Activated T-cell treated with anti-CD3 and anti-CD28 coated beads, Interleukin-2, amount 50 U/mL, for 72 hours (primary cell): ENCODE measurements around the gene RNASE3. TPM values are rescaled to one million over a fixed set of nuclear protein-coding genes. Genes with fewer than 3 reads are reported as not detected.
"Not testable (repeated sequence)": the region's sequence is repeated elsewhere in the genome, so short reads cannot be mapped to it uniquely, and the experiment has no call there.

Experiments
- ATAC-seq, 2 donors: fragments of 150-1000 bp; cut with Tn5 transposase; replicated peaks in 1 of 2; 2 replicates each; pipeline ENCODE4 v1.10.0; 2021; ENCODE audit warnings: moderate library complexity in 2 of 2, mild to moderate bottlenecking in 1 of 2
- DNase-seq, 2 donors: peaks; one replicate each; pipeline ENCODE4 v3.0.0; 2021 to 2022; ENCODE audit warnings: mixed read lengths in 1 of 2
- H3K27ac Mint-ChIP-seq: one replicate; pipeline ENCODE4 v1.8.0; 2022; ENCODE audit warnings: mild to moderate bottlenecking, moderate library complexity, mixed read lengths
- H3K27me3 Mint-ChIP-seq: one replicate; pipeline ENCODE4 v1.8.0; 2022; ENCODE audit warnings: low read depth, mixed read lengths
- H3K36me3 Mint-ChIP-seq, 2 donors: one replicate each; pipeline ENCODE4 v1.8.0; 2022; ENCODE audit warnings: mixed read lengths in 2 of 2, mild to moderate bottlenecking in 1 of 2; ENCODE audit not compliant: insufficient read depth in 2 of 2
- H3K4me1 Mint-ChIP-seq: one replicate; pipeline ENCODE4 v1.8.0; 2022; ENCODE audit warnings: low read depth, mixed read lengths
- H3K4me3 Mint-ChIP-seq, 2 donors: one replicate each; pipeline ENCODE4 v1.8.0; 2022; ENCODE audit warnings: mild to moderate bottlenecking in 2 of 2, mixed read lengths in 2 of 2, moderate library complexity in 2 of 2
- H3K9me3 Mint-ChIP-seq, 2 donors: one replicate each; pipeline ENCODE4 v1.8.0; 2022; ENCODE audit warnings: mixed read lengths in 2 of 2
- total RNA-seq, 2 donors: library from RNA; stranded (reverse); gene quantifications; one replicate each; pipeline ENCODE4 v1.2.3, GENCODE V29; 2022

RNASE3 gene
- not detected for total RNA-seq

DNA sequence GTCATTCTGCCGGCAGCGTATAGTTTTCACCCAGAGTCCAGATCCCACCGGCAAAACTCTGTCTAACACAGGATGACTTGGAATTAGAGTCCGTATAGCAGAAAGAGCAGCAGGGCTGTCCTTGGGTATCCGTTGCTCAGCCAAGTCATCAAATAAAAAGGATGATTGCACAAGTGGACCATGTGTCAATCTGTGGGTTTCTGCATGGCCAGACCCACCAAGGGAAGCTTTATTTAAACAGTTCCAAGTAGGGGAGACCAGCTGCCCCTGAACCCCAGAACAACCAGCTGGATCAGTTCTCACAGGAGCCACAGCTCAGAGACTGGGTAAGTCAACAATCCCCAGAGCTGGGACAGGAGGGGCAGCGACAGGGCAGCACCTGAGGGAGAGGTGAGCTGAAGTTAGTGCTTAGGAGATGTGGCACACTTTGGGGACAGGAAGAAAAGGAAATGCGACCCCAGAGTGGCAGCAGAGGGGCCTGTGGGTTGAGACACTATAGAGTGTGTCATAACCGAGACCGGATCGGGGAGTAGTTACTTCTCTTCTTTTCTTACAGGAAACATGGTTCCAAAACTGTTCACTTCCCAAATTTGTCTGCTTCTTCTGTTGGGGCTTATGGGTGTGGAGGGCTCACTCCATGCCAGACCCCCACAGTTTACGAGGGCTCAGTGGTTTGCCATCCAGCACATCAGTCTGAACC is at the start of gene RNASE3:
Gene RNASE3 (plus strand): TSS at position 260 of the 700 bp plus-strand sequence. CDS start 302 bp downstream, at position 562.
- H3K36me3 Mint-ChIP-seq, H3K27me3 Mint-ChIP-seq, H3K9me3 Mint-ChIP-seq, H3K4me3 Mint-ChIP-seq, H3K4me1 Mint-ChIP-seq, H3K27ac Mint-ChIP-seq, DNase-seq, ATAC-seq: not testable (repeated sequence)

DNA sequence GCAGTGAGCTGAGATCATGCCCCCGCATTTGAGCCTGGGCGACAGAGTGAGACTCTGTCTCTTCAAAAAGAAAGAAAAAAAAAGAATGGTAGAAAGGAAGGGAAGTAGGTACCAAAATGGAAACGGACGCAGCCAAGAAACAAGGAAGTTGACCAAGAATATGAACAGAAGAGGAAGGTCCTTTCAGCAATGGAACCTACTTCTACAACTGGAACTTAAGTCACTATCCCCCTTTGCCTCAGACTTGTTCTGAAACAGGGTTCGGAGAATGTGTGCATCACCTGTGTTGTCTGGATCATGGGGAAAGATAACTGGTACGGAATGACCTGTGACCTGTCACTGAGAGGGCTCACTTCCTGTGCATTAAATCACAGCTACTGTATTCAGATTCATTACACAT is 44.6 kb upstream of the RNASE3 start:
- H3K27me3 Mint-ChIP-seq: peaks cover 9% of the 10 kb centered on the region
- no peaks in the 10 kb centered on the region for H3K9me3 Mint-ChIP-seq
- no peaks in the 10 kb centered on the region for H3K36me3 Mint-ChIP-seq
- H3K27ac Mint-ChIP-seq: no peak overlapping the region
- H3K4me3 Mint-ChIP-seq: no peak overlapping the region
- H3K4me1 Mint-ChIP-seq: no peaks in the 10 kb centered on the region
- DNase-seq: no peak
- ATAC-seq: no peak

DNA sequence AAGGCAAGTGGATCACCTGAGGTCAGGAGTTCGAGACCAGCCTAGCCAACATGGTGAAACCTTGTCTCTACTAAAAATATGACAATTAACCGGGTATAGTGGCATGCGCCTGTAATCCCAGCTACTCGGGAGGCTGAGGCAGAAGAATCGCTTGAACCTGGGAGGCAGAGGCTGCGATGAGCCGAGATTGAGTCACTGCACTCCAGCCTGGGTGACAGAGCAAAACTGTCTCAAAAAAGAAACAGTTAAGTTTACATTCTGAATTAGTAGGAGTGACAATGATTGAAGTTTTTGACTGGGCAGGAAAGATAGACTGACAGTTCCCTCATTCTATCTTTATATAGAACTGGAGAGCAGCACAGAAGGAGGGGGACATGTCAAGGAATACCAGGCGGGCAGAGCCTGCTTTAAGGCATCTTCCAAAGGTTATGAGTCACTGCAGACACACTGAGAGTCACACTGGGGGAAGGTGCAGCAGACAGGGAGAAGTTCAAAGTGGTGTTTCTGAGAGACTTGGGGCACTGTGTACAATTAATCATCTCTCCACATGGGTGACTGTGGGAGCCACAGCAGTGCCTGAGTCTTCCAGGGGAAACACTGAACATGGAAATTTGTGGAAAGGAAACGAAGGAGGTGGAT is 42.8 kb upstream of the RNASE3 start:
- Mint-ChIP-seq H3K27ac (no peak overlapping the region), H3K4me1 (no peaks in the 10 kb centered on the region), H3K36me3 (no peaks in the 10 kb centered on the region), H3K9me3 (no peaks in the 10 kb centered on the region), H3K4me3 (no peak overlapping the region), H3K27me3 (peaks cover 9% of the 10 kb centered on the region)
- ATAC-seq (no peak), DNase-seq (no peak)

DNA sequence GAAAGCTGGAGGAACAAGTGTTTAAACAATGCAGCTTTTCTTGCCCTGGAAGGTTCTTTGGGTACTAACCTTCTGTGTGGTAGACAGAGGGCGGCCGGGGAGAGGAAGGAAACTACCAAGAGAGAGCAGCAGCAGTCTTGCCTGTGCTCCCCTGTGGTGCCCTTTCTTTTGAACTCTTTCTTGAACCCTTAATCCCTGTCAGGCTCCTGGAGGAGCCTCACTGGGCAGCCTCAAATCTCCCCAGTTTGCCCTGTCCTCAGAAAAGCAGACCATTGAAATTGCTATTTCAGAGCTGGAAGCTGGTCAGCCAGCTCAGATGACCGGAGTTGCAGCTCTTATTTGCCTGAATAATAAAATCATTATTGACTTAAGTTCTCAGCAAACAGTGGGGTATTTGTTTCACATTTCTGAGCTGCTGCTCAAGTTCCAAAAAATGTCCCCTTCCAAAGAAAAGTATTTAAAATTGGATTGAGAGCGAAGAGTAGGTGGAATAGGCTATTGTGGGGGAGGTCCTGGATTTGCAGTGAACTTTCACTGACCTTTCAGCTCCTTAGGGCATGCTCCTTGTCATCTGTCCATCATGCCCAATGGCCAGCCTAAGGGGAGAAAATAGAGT is 42.1 kb upstream of the RNASE3 start:
- H3K4me3 Mint-ChIP-seq: no peak overlapping the region
- H3K36me3 Mint-ChIP-seq: no peaks in the 10 kb centered on the region
- H3K27me3 Mint-ChIP-seq: peaks cover 9% of the 10 kb centered on the region
- ATAC-seq: no peak
- no peaks in the 10 kb centered on the region for H3K4me1 Mint-ChIP-seq
- H3K9me3 Mint-ChIP-seq: no peaks in the 10 kb centered on the region
- DNase-seq: no peak
- no peak overlapping the region for H3K27ac Mint-ChIP-seq

DNA sequence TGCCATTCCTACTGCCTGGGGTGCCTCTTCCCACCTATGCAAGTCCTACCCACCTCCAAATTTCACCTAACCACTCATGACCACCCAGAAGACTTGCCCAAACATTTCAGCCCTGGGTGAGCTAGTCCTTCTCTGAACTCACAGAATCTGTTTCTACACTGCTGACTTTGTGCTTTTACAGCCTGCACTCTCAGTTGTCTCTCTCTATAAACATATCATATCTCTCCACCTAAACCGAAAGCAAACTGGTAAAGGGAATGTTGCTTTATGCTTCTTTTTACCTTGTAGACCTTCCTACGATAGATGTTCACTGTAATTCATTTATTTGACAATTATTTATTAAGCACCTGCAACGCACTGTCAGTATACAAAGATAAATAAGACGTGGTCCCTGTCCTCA is 38.1 kb upstream of the RNASE3 start:
- DNase-seq (no peak), ATAC-seq (no peak)
- H3K4me1 Mint-ChIP-seq: no peaks in the 10 kb centered on the region
- peaks cover 23% of the 10 kb centered on the region for H3K27me3 Mint-ChIP-seq
- no peaks in the 10 kb centered on the region for H3K36me3 Mint-ChIP-seq
- no peak overlapping the region for H3K4me3 Mint-ChIP-seq
- no peak overlapping the region for H3K27ac Mint-ChIP-seq
- H3K9me3 Mint-ChIP-seq: no peaks in the 10 kb centered on the region

DNA sequence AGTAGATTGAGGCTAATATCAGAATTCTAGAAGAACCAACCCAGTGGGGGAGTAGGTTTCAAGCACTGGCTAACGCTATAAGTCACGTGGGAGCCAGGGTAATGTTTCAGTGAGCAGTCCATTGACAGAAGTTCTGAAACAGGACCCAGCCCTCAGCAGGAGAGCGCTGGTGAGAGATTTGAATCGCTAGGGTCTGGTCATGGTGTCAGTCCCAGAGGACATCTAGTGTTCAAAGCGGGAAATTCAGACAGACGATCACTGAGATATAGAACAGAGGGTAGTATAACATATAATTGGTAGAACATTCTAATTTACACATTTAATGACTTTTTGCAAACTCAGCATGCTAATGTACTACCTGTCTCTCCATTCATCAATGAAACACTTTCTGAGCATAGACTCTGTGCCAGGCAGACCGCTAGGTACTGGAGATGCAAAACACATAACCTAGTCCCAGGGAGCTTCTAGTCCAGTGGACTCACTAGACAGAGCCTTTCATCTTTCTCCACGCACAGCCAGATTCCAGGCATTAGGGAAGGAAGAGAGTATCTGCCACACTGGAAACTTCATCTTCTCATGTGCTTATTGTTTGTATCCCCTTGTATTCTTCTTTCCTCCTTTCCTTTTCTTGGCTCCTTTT is 35.4 kb upstream of the RNASE3 start:
- no peaks in the 10 kb centered on the region for H3K36me3 Mint-ChIP-seq
- no peak overlapping the region for H3K27ac Mint-ChIP-seq
- H3K9me3 Mint-ChIP-seq: no peaks in the 10 kb centered on the region

DNA sequence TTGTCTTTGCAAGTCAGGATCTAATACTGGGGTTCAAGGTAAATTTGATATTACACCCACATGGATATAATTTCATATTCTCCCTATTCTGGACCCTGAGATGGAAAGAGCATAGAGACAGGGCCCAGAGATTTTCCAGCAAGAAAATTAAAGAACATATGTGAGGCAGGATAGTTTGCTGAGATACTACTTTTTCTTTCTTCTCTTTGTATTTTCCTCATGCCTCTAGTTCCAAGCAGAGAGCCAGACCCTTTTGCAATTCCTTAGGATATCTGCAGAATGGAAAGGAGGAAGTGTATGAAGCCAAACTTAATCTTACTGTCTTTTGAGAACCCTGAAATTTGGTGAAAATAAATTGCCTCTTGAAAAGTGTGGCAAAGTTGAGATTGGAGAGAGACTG is 34.0 kb upstream of the RNASE3 start:
- no peaks in the 10 kb centered on the region for H3K4me1 Mint-ChIP-seq
- no peak overlapping the region for H3K27ac Mint-ChIP-seq
- no peak overlapping the region for H3K4me3 Mint-ChIP-seq
- no peaks in the 10 kb centered on the region for H3K9me3 Mint-ChIP-seq
- H3K36me3 Mint-ChIP-seq: no peaks in the 10 kb centered on the region
- peaks cover 35% of the 10 kb centered on the region for H3K27me3 Mint-ChIP-seq
- ATAC-seq (no peak), DNase-seq (no peak)

More for the DNA sequence above, 35.4 kb upstream of the RNASE3 start:
- peak; percentile 88 to 92 for ATAC-seq
- Mint-ChIP-seq H3K27me3 (peaks cover 24% of the 10 kb centered on the region), H3K4me1 (no peaks in the 10 kb centered on the region), H3K4me3 (no peak overlapping the region)
- peak; percentile 38 to 46 for DNase-seq

DNA sequence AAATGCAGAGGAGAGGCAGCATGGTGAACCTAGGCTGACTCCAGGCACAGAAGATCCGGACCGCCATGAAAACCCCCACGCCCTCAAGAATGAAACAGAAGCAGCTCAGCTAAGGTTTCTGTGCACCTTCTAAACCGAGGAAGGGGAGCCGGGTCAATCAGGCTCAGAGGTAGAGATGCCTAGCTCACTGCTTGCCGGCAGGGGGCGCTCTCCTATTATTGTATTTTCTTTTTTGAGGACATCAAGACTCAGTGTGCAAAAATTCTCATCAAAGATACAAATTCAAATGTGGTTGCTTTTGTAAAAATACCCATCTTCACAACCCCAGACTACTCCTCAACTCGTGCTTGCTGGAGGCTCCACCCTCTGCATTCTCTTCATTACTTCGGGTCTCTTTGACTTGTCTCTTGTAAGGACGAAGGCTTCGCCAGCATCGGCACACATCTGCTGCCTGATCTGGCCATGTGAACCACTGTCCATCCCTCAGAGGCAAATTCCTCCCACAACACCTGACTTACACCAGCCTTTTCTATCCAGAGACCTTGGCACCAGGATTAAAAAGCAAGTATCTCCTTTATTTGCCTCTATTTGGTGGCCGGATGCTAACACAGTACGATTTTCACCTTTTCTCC is 33.4 kb upstream of the RNASE3 start:
- DNase-seq (peak; percentile 71 to 78), ATAC-seq (peak; percentile 72)
- Mint-ChIP-seq H3K4me1 (no peaks in the 10 kb centered on the region), H3K9me3 (no peaks in the 10 kb centered on the region), H3K27ac (no peak overlapping the region), H3K4me3 (no peak overlapping the region), H3K27me3 (peaks cover 41% of the 10 kb centered on the region), H3K36me3 (no peaks in the 10 kb centered on the region)

DNA sequence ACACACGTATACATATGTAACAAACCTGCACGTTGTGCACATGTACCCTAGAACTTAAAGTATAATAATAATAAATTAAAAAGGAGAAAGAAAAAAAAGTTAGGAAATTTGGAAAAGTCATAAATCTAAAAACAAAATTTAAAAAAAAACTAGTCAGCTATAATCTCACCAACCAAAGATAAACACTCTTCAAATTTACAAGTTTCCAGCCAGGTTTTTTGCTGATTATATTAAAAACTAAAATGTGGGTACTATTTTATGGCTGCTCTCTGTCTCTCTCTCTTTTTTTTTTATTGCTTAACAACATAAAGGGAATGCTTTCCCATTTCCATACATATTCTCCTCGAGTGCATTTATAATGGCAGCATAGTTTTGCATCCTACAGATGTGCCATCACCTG is 25.0 kb upstream of the RNASE3 start:
- DNase-seq: no peak
- ATAC-seq: no peak
- H3K27ac Mint-ChIP-seq: no peak overlapping the region
- H3K27me3 Mint-ChIP-seq: peaks cover 48% of the 10 kb centered on the region
- H3K9me3 Mint-ChIP-seq: no peaks in the 10 kb centered on the region
- no peaks in the 10 kb centered on the region for H3K4me1 Mint-ChIP-seq
- no peaks in the 10 kb centered on the region for H3K36me3 Mint-ChIP-seq
- H3K4me3 Mint-ChIP-seq: no peak overlapping the region

DNA sequence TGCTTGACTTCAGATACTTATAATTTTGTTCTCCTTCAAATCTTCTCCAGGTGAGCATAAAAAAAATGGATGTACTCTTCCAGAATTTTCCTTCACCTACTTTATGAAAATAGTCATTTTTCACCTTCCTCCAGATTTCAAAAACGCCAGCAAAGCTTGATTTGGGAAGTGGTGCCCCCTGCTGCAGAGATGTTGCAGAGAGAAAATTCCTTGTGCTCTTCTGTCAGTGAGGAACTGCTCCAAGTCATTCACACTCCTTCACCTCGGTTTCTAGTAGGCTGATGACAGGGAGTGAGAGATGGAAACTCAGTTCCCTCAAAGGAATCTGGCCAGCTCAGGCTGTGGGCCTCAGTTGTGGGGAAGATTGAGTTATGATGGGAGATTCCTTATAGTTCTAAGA is 24.2 kb upstream of the RNASE3 start:
- no peak for DNase-seq
- H3K27ac Mint-ChIP-seq: no peak overlapping the region
- H3K4me1 Mint-ChIP-seq: no peaks in the 10 kb centered on the region
- no peak for ATAC-seq
- H3K27me3 Mint-ChIP-seq: peaks cover 47% of the 10 kb centered on the region
- H3K9me3 Mint-ChIP-seq: no peaks in the 10 kb centered on the region
- H3K4me3 Mint-ChIP-seq: no peak overlapping the region
- H3K36me3 Mint-ChIP-seq: no peaks in the 10 kb centered on the region

DNA sequence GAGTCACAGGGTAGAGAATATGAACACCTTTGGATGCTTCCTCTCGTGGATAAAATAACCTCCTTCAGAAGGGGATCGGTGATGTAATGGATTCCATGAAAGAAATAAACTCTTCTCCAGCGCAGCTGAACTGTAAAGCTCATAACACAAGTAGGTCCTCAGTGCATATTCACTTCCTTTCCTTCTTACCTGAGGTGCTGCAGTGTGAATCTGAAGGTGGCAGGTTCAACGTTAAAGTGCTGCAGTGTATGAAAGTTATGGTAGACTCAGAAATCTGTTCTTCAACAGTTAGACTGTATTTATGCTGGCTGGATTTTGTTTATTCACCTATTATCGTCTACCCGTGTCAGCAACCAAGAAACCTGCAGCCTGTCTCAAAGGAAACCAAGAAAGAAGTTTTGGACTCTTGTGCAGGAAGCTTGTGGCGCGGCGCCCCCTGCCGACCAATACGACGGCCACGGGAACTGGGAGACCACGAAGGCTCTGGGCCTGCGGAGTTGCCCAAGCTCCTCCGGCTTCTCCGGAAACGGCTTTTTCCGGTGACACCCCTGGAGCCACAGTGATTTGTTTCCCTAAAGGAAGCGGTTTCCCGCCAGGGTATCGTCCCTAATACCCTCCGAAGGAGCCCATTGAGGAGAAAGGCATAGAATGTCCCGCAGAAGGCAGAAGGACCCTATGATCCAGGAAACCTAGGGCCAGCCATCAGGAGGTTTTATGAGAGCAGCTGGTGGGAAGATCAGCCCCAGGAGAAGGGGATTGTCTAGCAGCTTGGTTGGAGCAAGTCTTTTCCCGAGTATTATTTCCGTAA is 17.6 kb upstream of the RNASE3 start:
- peaks cover 22% of the 10 kb centered on the region for H3K27me3 Mint-ChIP-seq
- H3K27ac Mint-ChIP-seq: no peak overlapping the region
- H3K9me3 Mint-ChIP-seq: no peaks in the 10 kb centered on the region
- peak; percentile 83 to 85 for DNase-seq
- H3K4me1 Mint-ChIP-seq: peaks cover 9% of the 10 kb centered on the region
- peak; percentile 93 to 94 for ATAC-seq
- H3K4me3 Mint-ChIP-seq: peak overlapping the region; percentile 53 to 72
- no peaks in the 10 kb centered on the region for H3K36me3 Mint-ChIP-seq

DNA sequence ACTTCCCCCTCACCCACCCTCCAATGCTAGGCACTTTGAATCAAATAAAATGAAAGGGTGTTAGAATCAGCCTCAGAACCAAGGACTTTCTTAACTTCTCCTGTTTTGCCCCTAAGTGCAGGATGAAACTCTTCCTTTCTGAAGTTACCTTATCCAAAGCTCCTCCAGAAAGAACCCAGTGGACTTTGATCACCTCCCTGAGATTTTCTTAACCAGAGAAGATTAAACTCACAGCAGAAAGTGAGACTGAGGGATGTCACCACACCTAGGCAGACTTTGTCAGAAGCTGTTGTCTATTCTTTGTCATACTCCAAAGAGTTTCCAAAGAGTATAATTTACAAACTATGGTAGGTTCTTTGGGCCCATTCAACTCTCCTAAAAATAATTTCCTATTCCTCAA is 14.2 kb upstream of the RNASE3 start:
- H3K4me1 Mint-ChIP-seq: peaks cover 15% of the 10 kb centered on the region
- DNase-seq: no peak
- no peaks in the 10 kb centered on the region for H3K9me3 Mint-ChIP-seq
- H3K27me3 Mint-ChIP-seq: peaks cover 8% of the 10 kb centered on the region
- ATAC-seq: no peak
- no peak overlapping the region for H3K4me3 Mint-ChIP-seq
- no peak overlapping the region for H3K27ac Mint-ChIP-seq
- H3K36me3 Mint-ChIP-seq: no peaks in the 10 kb centered on the region
